ENCODE results near the gene IDH3G. TPM values are rescaled to one million over a fixed set of nuclear protein-coding genes. Genes with fewer than 3 reads are reported as not detected.
A peak's percentile ranks its signal among the peaks of the same experiment; 100 is the strongest.

Gene IDH3G
- polyA plus RNA-seq, 1 donor (not counting 4 experiments of a cell fraction or from before 2014, with no cell fraction given) = 44.7 TPM

DNA sequence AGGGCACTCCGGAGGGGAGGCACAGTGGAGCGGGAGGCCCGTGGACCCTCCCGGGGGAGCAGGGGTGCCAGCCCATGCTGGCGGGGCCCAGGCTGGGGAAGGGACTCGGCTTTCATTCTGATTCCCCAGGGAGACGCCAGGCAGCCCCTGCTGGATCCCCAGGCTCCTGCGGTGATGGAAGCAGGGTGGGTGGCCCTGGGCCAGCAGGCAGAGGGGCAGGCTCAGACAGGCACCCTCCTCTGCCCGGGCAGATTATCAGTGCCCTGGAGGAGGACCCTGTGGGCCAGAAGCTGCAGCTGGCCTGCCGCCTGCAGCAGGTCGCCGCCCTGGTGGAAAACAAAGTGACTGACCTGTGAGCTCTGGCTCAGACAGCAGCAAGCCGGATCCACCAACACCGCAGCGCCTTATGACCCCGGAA is 15.5 kb downstream of the IDH3G start:
- Histone ChIP-seq H3K4me2 (ENCODE audit: control insufficient read depth, extremely low read depth, insufficient read depth, low read depth, low read length) (no peak overlapping the region), H3K36me3 (ENCODE audit: control insufficient read depth in 2 of 2, extremely low read depth in 1 of 2, insufficient read depth in 2 of 2, low read length in 2 of 2) (peaks cover 0 to 4% of the 10 kb centered on the region in 2 experiments), H4K20me1 (ENCODE audit: control insufficient read depth, extremely low read depth, insufficient read depth, low read length) (no peaks in the 10 kb centered on the region), H3K9me1 (ENCODE audit: control insufficient read depth, extremely low read depth, insufficient read depth, low read length) (no peaks in the 10 kb centered on the region), H3K27me3 (ENCODE audit: control insufficient read depth, extremely low read depth, insufficient read depth, low read length) (no peaks in the 10 kb centered on the region), H2AFZ (ENCODE audit: control insufficient read depth, low read length) (no peak overlapping the region), H3K9me3 (ENCODE audit: control insufficient read depth, low read depth, low read length) (no peaks in the 10 kb centered on the region), H3K27ac (ENCODE audit: control insufficient read depth, insufficient read depth, low read length) (no peak overlapping the region), H3K4me3 (ENCODE audit: control insufficient read depth in 2 of 3, extremely low read depth in 1 of 3, insufficient read depth in 2 of 3, low read depth in 1 of 3, low read length in 3 of 3) (no peak overlapping the region), H3K4me1 (ENCODE audit: control insufficient read depth, extremely low read depth, insufficient read depth, low read length) (peaks cover 7% of the 10 kb centered on the region), H3K9ac (ENCODE audit: control insufficient read depth, extremely low read depth, insufficient read depth, low read length) (no peak overlapping the region), H3K79me2 (ENCODE audit: control insufficient read depth, insufficient read depth, low read length) (no peaks in the 10 kb centered on the region)
- dilution Hi-C loops (cut with MboI; ENCODE audit: extremely low pct_ligation_motif_present, low sequenced_read_pairs) = no loop called here
- DNase-seq (ENCODE audit: low read depth, low spot score) (peak; percentile 26), FAIRE-seq (no peak)
- TF ChIP-seq, protein P1, sequence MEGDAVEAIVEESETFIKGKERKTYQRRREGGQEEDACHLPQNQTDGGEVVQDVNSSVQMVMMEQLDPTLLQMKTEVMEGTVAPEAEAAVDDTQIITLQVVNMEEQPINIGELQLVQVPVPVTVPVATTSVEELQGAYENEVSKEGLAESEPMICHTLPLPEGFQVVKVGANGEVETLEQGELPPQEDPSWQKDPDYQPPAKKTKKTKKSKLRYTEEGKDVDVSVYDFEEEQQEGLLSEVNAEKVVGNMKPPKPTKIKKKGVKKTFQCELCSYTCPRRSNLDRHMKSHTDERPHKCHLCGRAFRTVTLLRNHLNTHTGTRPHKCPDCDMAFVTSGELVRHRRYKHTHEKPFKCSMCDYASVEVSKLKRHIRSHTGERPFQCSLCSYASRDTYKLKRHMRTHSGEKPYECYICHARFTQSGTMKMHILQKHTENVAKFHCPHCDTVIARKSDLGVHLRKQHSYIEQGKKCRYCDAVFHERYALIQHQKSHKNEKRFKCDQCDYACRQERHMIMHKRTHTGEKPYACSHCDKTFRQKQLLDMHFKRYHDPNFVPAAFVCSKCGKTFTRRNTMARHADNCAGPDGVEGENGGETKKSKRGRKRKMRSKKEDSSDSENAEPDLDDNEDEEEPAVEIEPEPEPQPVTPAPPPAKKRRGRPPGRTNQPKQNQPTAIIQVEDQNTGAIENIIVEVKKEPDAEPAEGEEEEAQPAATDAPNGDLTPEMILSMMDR (optimal IDR thresholded peaks at IDR 0.05 in 1 of 3, IDR thresholded peaks at IDR 0.05 in 1 of 3, conservative IDR thresholded peaks at IDR 0.05 in 1 of 3; ENCODE audit: extremely low read depth in 1 of 3, insufficient read depth in 2 of 3, low read length in 3 of 3) = peak in 2 of 3 experiments; percentile 15 to 21
- no peak for TF ChIP-seq EZH2 (IDR thresholded peaks at IDR 0.05; ENCODE audit: low read length)

DNA sequence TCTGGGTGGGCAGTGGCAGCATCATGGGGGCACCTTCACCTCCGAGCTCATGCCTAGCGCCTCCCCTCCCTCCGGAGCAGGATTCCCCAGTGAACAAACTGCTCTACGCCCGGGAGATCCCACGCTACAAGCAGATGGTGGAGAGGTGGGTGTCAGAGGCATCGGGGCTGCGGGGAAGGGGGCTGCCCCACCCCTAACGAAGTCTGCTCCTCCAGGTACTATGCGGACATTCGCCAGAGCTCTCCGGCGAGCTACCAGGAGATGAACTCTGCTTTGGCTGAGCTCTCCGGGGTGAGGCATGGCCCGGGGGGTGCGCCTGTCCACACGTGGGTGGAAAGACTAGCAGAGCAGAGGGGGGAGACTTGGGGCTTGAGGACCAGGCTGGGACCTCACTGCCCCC is 16.0 kb downstream of the IDH3G start:
- Histone ChIP-seq H4K20me1 (ENCODE audit: control insufficient read depth, extremely low read depth, insufficient read depth, low read length) (no peaks in the 10 kb centered on the region), H3K9me1 (ENCODE audit: control insufficient read depth, extremely low read depth, insufficient read depth, low read length) (no peaks in the 10 kb centered on the region), H3K4me1 (ENCODE audit: control insufficient read depth, extremely low read depth, insufficient read depth, low read length) (peaks cover 7% of the 10 kb centered on the region), H3K36me3 (ENCODE audit: control insufficient read depth in 2 of 2, extremely low read depth in 1 of 2, insufficient read depth in 2 of 2, low read length in 2 of 2) (peaks cover 0 to 4% of the 10 kb centered on the region in 2 experiments), H3K27ac (ENCODE audit: control insufficient read depth, insufficient read depth, low read length) (no peak overlapping the region), H3K27me3 (ENCODE audit: control insufficient read depth, extremely low read depth, insufficient read depth, low read length) (no peaks in the 10 kb centered on the region), H3K9me3 (ENCODE audit: control insufficient read depth, low read depth, low read length) (no peaks in the 10 kb centered on the region), H3K79me2 (ENCODE audit: control insufficient read depth, insufficient read depth, low read length) (no peaks in the 10 kb centered on the region), H2AFZ (ENCODE audit: control insufficient read depth, low read length) (no peak overlapping the region), H3K4me3 (ENCODE audit: control insufficient read depth in 2 of 3, extremely low read depth in 1 of 3, insufficient read depth in 2 of 3, low read depth in 1 of 3, low read length in 3 of 3) (no peak overlapping the region), H3K4me2 (ENCODE audit: control insufficient read depth, extremely low read depth, insufficient read depth, low read depth, low read length) (no peak overlapping the region), H3K9ac (ENCODE audit: control insufficient read depth, extremely low read depth, insufficient read depth, low read length) (no peak overlapping the region)
- TF ChIP-seq, protein P1 (optimal IDR thresholded peaks at IDR 0.05 in 1 of 3, IDR thresholded peaks at IDR 0.05 in 1 of 3, conservative IDR thresholded peaks at IDR 0.05 in 1 of 3; ENCODE audit: extremely low read depth in 1 of 3, insufficient read depth in 2 of 3, low read length in 3 of 3) = no peak
- TF ChIP-seq EZH2 (IDR thresholded peaks at IDR 0.05; ENCODE audit: low read length) = no peak
- FAIRE-seq (no peak), DNase-seq (ENCODE audit: low read depth, low spot score) (no peak)
- dilution Hi-C loops (cut with MboI; ENCODE audit: extremely low pct_ligation_motif_present, low sequenced_read_pairs) = no loop called here
